ENCODE measurements around the gene RIPK4.
"Not testable (repeated sequence)": the region's sequence is repeated elsewhere in the genome, so short reads cannot be mapped to it uniquely, and the experiment has no call there.

Gene RIPK4

GRCh38 chr21:41717573-41718330 is 49.1 kb downstream of the RIPK4 start:
- DNase-seq (ENCODE audit: low read depth in 3 of 3, low spot score in 1 of 3) = no peak

GRCh38 chr21:41716751-41717150 is 50.1 kb downstream of the RIPK4 start:
- no peak for DNase-seq (ENCODE audit: low read depth in 3 of 3, low spot score in 1 of 3)

GRCh38 chr21:41715649-41716281 is 51.1 kb downstream of the RIPK4 start:
- DNase-seq (ENCODE audit: low read depth in 3 of 3, low spot score in 1 of 3) = no peak

DNA sequence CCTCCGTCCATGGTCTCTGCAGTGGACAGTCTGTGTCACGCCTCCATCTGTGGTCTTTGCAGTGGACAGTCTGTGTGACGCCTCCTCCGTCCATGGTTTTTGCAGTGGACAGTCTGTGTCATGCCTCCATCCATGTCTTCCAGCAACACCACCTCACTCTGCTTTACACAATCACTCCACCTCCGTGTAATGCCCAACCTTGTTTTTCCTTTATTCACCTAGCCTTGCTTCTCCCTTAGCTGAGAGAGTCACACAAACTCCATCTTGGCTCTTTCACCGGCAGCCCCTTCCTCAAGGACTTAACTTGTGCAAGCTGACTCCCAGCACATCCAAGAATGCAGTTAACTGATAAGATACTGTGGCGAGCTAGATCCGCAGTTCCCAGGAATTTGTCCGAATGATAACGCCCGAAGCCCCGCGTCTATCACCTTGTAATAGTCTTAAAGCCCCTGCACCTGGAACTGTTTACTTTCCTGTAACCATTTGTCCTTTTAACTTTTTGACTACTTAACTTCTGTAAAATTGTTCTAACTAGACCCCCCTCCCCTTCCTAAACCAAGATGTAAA is 52.5 kb downstream of the RIPK4 start:
- not testable (repeated sequence) for DNase-seq (ENCODE audit: low read depth in 3 of 3, low spot score in 1 of 3)

GRCh38 chr21:41713495-41714281 is 53.2 kb downstream of the RIPK4 start:
- no peak for DNase-seq (ENCODE audit: low read depth in 3 of 3, low spot score in 1 of 3)

DNA sequence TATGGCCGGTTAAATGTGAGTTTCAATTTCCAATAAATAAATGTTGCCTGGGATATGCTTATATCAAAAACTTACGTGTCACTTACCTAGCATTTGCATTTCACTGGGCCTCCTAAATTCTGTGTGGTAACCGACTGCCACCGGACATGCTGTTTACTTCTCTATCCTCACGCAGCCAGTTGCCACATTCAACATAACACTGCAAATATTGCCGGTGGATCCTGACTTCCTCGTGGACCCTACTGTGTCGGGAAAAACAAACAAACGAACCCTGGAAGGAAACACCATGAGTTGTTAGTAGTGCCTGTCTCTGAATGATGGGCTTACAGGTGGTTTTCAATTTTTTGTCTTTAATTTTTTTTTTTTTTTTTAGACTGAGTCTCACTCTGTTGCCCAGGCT is 54.1 kb downstream of the RIPK4 start:
- no peak for DNase-seq (ENCODE audit: low read depth in 3 of 3, low spot score in 1 of 3)

GRCh38 chr21:41712201-41712600 is 54.7 kb downstream of the RIPK4 start:
- no peak for DNase-seq (ENCODE audit: low read depth in 3 of 3, low spot score in 1 of 3)

DNA sequence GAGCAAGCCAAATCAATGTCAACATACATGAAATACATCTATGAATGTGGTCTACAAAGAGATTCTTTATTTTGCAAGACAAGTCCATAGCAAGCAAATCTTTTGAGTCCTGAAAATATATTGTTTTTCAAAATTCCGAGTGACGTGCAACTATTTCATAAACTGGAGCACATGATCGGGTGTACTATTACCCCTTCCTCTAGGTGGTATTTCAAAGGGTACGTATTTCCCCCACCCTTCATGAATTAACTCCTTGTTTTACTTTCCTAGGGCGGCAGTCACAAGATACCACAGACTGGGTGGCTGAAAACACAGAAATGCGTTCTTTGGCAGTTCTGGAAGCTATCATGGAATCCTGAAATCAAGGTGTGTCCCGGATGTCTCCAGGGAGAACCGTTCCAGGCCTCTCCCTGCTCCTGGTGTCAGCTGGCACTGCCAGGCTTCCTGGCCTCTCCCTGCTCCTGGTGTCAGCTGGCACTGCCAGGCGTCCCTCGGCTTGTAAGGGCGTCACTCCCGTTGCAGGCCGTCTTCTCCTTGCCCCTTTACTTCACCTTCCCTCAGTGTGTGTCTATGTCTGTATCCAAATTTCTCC is 55.3 kb downstream of the RIPK4 start:
- DNase-seq (ENCODE audit: low read depth in 3 of 3, low spot score in 1 of 3) = no peak

DNA sequence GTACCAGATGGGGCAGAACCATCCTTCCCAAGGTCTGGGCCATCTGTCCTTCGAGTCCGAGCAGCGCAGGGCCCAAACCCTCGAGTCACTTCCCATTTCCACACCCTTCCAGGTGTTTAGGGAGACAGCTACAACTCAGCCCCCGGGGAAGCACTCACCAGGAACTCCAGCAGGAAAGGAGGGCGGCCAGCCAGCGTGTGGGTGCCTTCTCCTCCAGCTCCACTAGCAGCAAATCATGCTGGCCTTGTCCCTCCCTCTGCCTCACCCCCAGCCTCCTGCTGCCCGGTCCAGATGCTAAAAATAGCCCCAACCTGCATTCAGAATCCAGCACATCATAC is 56.1 kb downstream of the RIPK4 start:
- DNase-seq (ENCODE audit: low read depth in 3 of 3, low spot score in 1 of 3) = no peak

DNA sequence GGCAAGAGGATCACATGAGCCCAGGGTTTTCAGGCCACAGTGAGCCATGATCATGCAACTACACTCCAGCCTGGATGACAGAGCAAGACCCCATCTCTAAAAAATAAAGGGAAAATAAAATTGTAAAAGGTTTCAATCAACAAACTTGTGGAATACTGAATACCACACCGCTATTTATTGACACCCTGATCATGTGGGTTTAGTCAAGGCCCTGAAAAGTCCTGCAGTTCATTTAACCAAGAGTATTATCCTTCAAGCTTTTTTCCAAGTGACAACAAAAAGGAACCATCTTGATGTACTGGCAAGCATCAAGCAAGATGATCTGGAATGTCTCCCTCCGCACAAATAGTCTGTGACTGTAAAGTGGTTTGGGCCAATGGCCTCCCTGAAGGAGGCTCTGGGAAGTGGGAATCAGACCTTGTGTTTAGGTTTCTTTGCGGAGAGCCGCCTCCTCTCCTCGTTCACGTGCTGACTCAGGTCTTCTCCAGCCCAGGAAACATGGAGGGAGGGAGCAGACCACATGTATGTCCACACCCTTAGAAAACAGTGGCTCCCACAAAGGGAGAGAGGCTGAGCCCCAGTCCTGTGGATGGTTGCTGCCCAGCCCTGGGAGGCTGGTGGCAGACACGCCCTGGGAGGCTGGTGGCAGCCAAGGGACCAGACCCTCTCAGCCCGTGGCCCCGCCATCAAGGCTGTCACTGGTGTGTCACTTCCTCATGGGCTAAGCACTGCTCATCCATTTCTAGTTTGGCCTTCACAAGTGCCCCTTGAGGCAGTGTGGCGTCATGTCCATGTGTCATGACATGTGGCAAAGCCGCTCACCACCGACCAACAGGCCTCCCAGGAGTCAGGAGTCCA is 56.7 kb downstream of the RIPK4 start:
- no peak for DNase-seq (ENCODE audit: low read depth in 3 of 3, low spot score in 1 of 3)

DNA sequence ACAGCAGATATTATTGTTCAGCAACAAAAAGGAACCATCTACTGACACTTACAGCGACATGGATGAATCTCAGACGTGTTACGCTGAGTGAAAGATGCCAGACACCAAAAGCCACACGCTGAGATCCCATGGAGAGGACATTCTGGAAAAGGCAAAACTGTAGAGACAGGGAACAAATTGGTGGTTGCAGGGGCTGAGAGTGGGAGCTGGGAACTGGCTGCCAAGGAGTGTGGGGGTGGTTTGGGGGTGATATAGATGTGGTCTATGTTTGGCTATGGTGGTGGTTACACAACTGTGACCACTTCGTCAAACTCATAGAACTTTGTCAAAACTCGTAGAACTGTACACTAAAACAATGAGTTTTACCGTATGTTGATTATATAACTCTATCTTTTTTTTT is 57.7 kb downstream of the RIPK4 start:
- no peak for DNase-seq (ENCODE audit: low read depth in 3 of 3, low spot score in 1 of 3)

GRCh38 chr21:41707960-41708330 is 58.9 kb downstream of the RIPK4 start:
- DNase-seq (ENCODE audit: low read depth in 3 of 3, low spot score in 1 of 3) = no peak

DNA sequence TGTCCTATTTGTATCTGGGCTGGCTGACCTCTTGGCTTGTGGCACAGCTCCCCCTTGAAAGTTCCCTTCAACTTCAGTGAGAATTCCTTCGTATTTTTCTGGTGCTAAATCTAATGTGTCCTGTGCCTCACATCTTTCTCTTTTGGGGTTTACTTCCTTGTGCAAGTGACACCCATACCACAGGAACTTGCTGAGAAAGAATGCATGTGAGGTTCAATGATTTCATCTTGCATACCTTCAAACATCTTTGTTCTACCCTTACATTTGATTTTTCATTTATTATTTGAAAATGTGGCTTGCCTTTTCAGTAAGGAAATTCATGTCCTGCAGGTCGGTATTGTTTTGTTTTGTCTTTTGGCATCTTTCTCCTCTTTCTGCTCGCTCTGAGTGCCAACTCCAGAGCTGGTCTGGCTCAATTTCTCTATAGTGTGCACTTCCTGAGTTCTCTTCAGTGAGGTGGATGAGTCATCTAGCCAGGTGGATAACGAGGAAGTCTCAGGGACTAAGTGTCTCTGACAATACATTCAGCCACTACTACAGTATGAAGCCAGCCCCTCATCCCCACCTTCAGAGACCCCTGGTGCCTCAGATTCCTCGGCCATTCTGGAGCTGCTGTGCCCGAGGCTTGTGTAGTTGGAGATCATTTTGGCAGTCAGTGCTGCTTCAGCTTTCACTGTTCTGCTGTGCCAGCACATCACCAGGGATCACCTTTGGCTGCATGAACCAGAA is 59.5 kb downstream of the RIPK4 start:
- no peak for DNase-seq (ENCODE audit: low read depth in 3 of 3, low spot score in 1 of 3)

DNA sequence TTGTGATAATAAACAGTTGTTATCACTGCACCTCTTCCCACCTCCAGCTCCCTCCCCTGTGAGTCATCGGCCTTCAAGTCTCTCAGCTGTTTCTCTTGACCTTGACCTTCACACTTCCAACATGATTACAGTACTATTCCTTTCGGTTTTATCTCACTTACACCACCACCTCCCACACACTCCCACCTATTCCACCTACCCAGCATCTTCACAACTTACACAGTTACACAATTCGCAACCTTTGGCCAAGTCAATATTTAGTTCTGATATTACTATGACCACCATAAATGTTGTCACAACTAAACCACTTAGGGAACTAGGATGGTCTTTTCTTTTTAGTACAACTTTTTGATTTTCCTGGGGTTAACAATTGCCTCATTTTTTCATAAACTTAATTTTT is 60.2 kb downstream of the RIPK4 start:
- no peak for DNase-seq (ENCODE audit: low read depth in 3 of 3, low spot score in 1 of 3)

- no peak for DNase-seq (ENCODE audit: low read depth in 3 of 3, low spot score in 1 of 3)
Measured at GRCh38 chr21:41706263-41706639, 60.6 kb downstream of the RIPK4 start.

- no peak for DNase-seq (ENCODE audit: low read depth in 3 of 3, low spot score in 1 of 3)
Measured at GRCh38 chr21:41705546-41706262, 61.1 kb downstream of the RIPK4 start.

DNA sequence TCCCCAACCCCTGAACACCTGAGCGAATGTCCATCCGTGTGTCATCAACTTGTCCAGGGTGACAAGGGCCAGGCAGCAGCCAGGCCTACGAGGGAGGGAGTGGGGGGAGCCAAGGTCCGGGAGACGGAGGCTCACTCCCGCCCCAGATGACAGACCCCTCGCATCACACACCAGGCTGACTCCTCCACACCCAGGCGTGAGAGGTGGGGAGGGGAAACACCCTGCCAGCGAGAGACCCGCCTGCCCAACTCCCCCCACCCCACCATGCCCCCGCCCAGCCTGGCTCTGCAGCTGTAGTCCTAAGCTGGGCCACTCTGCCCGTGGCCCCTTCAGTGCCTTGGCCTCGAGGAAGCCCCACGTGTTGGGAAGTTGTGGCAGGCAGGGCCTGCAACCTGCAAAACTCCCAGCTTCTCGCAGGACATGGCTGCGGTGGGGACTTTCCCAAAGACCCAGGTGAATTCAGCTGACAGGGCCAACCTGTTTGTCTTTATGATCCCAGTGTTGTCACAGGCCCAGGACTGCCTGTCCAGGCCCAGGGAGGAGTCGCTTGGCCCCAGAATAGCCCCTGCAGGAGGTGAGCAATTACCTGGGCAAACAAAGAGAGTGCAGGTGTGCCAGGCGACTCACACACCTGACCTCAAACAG is 62.9 kb downstream of the RIPK4 start:
- DNase-seq (ENCODE audit: low read depth in 3 of 3, low spot score in 1 of 3) = no peak

DNA sequence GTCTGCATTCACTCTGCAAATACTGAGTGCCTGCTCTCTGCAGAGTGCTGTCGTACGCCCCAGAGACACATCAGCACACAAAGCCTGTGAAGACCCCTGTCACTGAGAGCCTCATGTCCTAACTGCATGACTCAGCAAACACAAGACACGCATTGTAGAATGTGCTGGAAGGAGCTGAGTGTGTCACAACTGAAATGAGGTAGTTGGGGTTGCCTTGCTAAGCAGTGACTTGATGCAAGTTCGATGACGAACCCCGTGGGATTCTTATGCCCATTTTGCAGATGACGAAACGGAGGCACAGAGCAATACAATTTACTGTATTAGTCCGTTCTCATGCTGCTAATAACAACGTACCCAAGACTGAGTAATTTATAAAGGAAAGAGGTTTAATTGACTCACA is 65.1 kb downstream of the RIPK4 start:
- DNase-seq (ENCODE audit: low read depth in 3 of 3, low spot score in 1 of 3) = no peak

GRCh38 chr21:41699311-41699710 is 67.5 kb downstream of the RIPK4 start:
- DNase-seq (ENCODE audit: low read depth in 3 of 3, low spot score in 1 of 3) = no peak

Data from stimulated activated CD4-positive, alpha-beta T cell treated with anti-CD3 and anti-CD28 coated beads, TNF-alpha, amount 100 ng/mL, for 1 hour (primary cell).